GM12878 (cell line): ENCODE data around the gene UBE2G2. TPM values are rescaled to one million over a fixed set of nuclear protein-coding genes. Genes with fewer than 3 reads are reported as not detected.

Experiments used
- ATAC-seq: fragments of 200-7000 bp; cut with Tn5 transposase; 3 replicates; pipeline ENCODE4 v1.9.1; 2020; ENCODE audit warnings: mild to moderate bottlenecking, moderate library complexity
- BruUV-seq: library from RNA; stranded (reverse); fragments of 400-500 nt; replicated peaks from 2 replicates; lab custom pipeline; 2021; lab: Mats Ljungman, UMichigan
- CTCF ChIA-PET: fragments of 300-600 bp; sonication (Branson Sonifier 250); formaldehyde crosslinking; extraction: SDS; loops from one replicate; lab custom pipeline; 2021; ENCODE audit warnings: inconsistent platforms; lab: Yijun Ruan, JAX
- POLR2A ChIA-PET: fragments of 350-600 bp; formaldehyde crosslinking; extraction: SDS; loops from one replicate; lab custom pipeline; 2021; ENCODE audit warnings: inconsistent platforms; lab: Charles Lee
- RAD21 ChIA-PET: fragments of 300-600 bp; sonication (Branson Sonifier 250); formaldehyde crosslinking; loops from one replicate; lab custom pipeline; 2023; ENCODE audit warnings: antibody characterized with exemption; ENCODE audit not compliant: unreplicated experiment; lab: Charles Lee
- SMC1A ChIA-PET: fragments of 300-600 bp; sonication (Branson Sonifier 250); formaldehyde crosslinking; loops from one replicate; lab custom pipeline; 2023; ENCODE audit not compliant: unreplicated experiment, uncharacterized antibody; lab: Charles Lee
- DNase-seq: peaks from one replicate; pipeline ENCODE4 v3.0.0-alpha.2; 2011; ENCODE audit warnings: low read depth, low spot score
- FAIRE-seq: peaks from 3 replicates; lab custom pipeline; 2011; peaks lifted over from hg19 to GRCh38; lab: Jason Lieb, UNC
- H2AFZ ChIP-seq: 2 replicates; pipeline ENCODE4 v1.6.0; 2011; ENCODE audit warnings: low read depth, low read length, control low read depth; ENCODE audit not compliant: control insufficient read depth
- H3K27ac ChIP-seq: 2 replicates; pipeline ENCODE4 v1.5.1; 2011; ENCODE audit warnings: control low read depth; ENCODE audit not compliant: control insufficient read depth, insufficient read depth
- H3K27me3 ChIP-seq, 2 experiments: replicated peaks in 1 of 2; 2 replicates each; pipeline versions ENCODE4 v1.6.0 to v1.6.1; 2011; ENCODE audit warnings: low read length in 1 of 2; ENCODE audit not compliant: control insufficient read depth in 2 of 2, insufficient read depth in 2 of 2
- H3K36me3 ChIP-seq, 2 experiments: 2 replicates each; pipeline ENCODE4 v1.5.1; 2011; ENCODE audit warnings: low read length in 1 of 2; ENCODE audit not compliant: control insufficient read depth in 2 of 2, insufficient read depth in 2 of 2
- H3K4me1 ChIP-seq: 2 replicates; pipeline ENCODE4 v1.6.1; 2011; ENCODE audit warnings: mild to moderate bottlenecking, low read length, moderate library complexity, mixed read lengths; ENCODE audit not compliant: control insufficient read depth, insufficient read depth
- H3K4me2 ChIP-seq: 2 replicates; pipeline ENCODE4 v1.6.0; 2011; ENCODE audit warnings: control low read depth; ENCODE audit not compliant: control insufficient read depth, insufficient read depth
- H3K4me3 ChIP-seq: fragments of 200-600 bp; sonication (generic); 2 replicates; pipeline ENCODE4 v1.5.1; 2016
- H3K79me2 ChIP-seq: 2 replicates; pipeline ENCODE4 v1.6.0; 2011; ENCODE audit warnings: low read length; ENCODE audit not compliant: control insufficient read depth, insufficient read depth
- H3K9ac ChIP-seq: 2 replicates; pipeline ENCODE4 v1.8.0; 2011; ENCODE audit warnings: low read length, control low read depth, mixed read lengths; ENCODE audit not compliant: control insufficient read depth, insufficient read depth
- H3K9me3 ChIP-seq: replicated peaks from 3 replicates; pipeline ENCODE4 v1.5.1; 2011; ENCODE audit warnings: mild to moderate bottlenecking, low read length; ENCODE audit not compliant: control insufficient read depth, insufficient read depth
- H4K20me1 ChIP-seq: 2 replicates; pipeline ENCODE4 v1.6.0; 2011; ENCODE audit not compliant: control insufficient read depth, insufficient read depth
- CEBPB ChIP-seq, 2 experiments: fragments of 150-350 bp in 1 of 2; IDR thresholded peaks; 2 replicates each; pipeline ENCODE4 v1.6.1; 2012 to 2014; ENCODE audit warnings: low read depth in 2 of 2, low read length in 2 of 2, borderline replicate concordance in 1 of 2, inconsistent platforms in 1 of 2
- CTCF ChIP-seq, 3 experiments: IDR thresholded peaks in 2 of 3; conservative IDR thresholded peaks in 1 of 3; 2 replicates each; pipeline ENCODE4 v1.5.1; 2011; ENCODE audit warnings: low read depth in 3 of 3, low read length in 3 of 3, mild to moderate bottlenecking in 3 of 3, control low read depth in 2 of 3, moderate library complexity in 2 of 3, inconsistent platforms in 1 of 3, mixed read lengths in 1 of 3; ENCODE audit not compliant: control insufficient read depth in 2 of 3, insufficient read depth in 1 of 3; ENCODE audit errors: extremely low read depth in 1 of 3
- HDAC2 ChIP-seq: fragments of 200-600 bp; sonication (generic); IDR thresholded peaks from 2 replicates; pipeline ENCODE4 v1.6.1; 2017
- MYC ChIP-seq: IDR thresholded peaks from 2 replicates; pipeline ENCODE4 v1.6.1; 2011; ENCODE audit warnings: mild to moderate bottlenecking, low read length, moderate library complexity, inconsistent platforms; ENCODE audit not compliant: insufficient read depth, insufficient replicate concordance, insufficient read length, severe bottlenecking
- RAD51 ChIP-seq: fragments of 450-650 bp; IDR thresholded peaks from 2 replicates; pipeline ENCODE4 v1.6.1; 2016; ENCODE audit warnings: moderate library complexity, mild to moderate bottlenecking, inconsistent platforms
- RELA ChIP-seq: fragments of 450-650 bp; IDR thresholded peaks from 2 replicates; pipeline ENCODE4 v1.8.0; 2014; ENCODE audit warnings: borderline replicate concordance; ENCODE audit not compliant: partially characterized antibody
- SRF ChIP-seq, 2 experiments: IDR thresholded peaks; 2 replicates each; pipeline ENCODE4 v1.6.1; 2011; ENCODE audit warnings: low read depth in 2 of 2, low read length in 2 of 2, mild to moderate bottlenecking in 1 of 2, moderate library complexity in 1 of 2
- WGBS: methylation state at CpG from one replicate; pipeline ENCODE4 v1.1.6; 2016; ENCODE audit warnings: low lambda C conversion rate; ENCODE audit not compliant: insufficient replicate concordance, insufficient coverage; ENCODE audit errors: missing lambda C conversion rate; 5-methylcytosine and 5-hydroxymethylcytosine counted together
- in situ Hi-C: fragments of 300-500 bp; cut with MboI; formaldehyde crosslinking; loops from 9 replicates; pipeline ENCODE4 v1.14.3; 2018; ENCODE audit warnings: mixed read lengths
- intact Hi-C: fragments of 100-400 bp; cut with micrococcal nuclease; formaldehyde crosslinking; loops from one replicate; pipeline ENCODE4 v1.14.2; 2022; ENCODE audit not compliant: unreplicated experiment
- polyA plus RNA-seq, 11 experiments: library from polyadenylated mRNA; depleted of rRNA in 4 of 11; unstranded in 6 of 11; stranded (reverse) in 5 of 11; fragments of >200 nt; fragmentation: Nextera tagmentation in 4 of 11; fragmentation: Illumina TruSeq in 1 of 11; extraction: Ambion mirVana in 4 of 11; extraction: Trizol in 1 of 11; gene quantifications; 1 replicate in 1 of 11; 2 replicates in 10 of 11; pipeline versions ENCODE4 v1.2.1 to v1.2.3, GENCODE V29; 2011 to 2016; ENCODE audit warnings: inconsistent platforms in 2 of 11, missing spikeins in 2 of 11, low read depth in 1 of 11
- total RNA-seq, 4 experiments: library from RNA; depleted of rRNA in 3 of 4; stranded (reverse); fragments of >200 nt in 3 of 4; fragmentation: Illumina TruSeq in 1 of 4; extraction: Trizol in 1 of 4; gene quantifications; 2 replicates each; pipeline versions ENCODE4 v1.2.1 to v1.2.3, GENCODE V29; 2013 to 2021

The UBE2G2 gene
- total and polyA plus RNA-seq, 10 of the 15 experiments (the other 5 are each of a cell fraction or from before 2014, with no cell fraction given), result 27.0 to 139 (median 75.9) TPM

GRCh38 chr21:44785620-44786335 is 15.8 kb downstream of the UBE2G2 start:
- ChIA-PET RAD21 (no interaction called here), POLR2A (no interaction called here), SMC1A (no interaction called here), CTCF (no interaction called here)
- H3K4me2 ChIP-seq, result no peak overlapping the region
- H3K4me3 ChIP-seq, result no peak overlapping the region
- TF ChIP-seq HDAC2, result no peak
- TF ChIP-seq CEBPB (IDR thresholded peaks at IDR 0.05; ENCODE audit: borderline replicate concordance in 1 of 2, low read depth in 2 of 2, low read length in 2 of 2), result no peak
- intact Hi-C loops (no loop called here), in situ Hi-C loops (no loop called here)
- H4K20me1 ChIP-seq, result no peaks in the 10 kb centered on the region; the same call in 1 of the 2 replicates
- no peak overlapping the region for H2AFZ ChIP-seq
- H3K27me3 ChIP-seq, result no peaks in the 10 kb centered on the region
- no peak for ATAC-seq
- H3K4me1 ChIP-seq, result peaks cover 12% of the 10 kb centered on the region
- no peak overlapping the region for H3K27ac ChIP-seq
- no peak for DNase-seq
- peaks cover 13% of the 10 kb centered on the region for H3K79me2 ChIP-seq
- BruUV-seq, result no TSS peak
- H3K36me3 ChIP-seq, result peaks cover 9 to 10% of the 10 kb centered on the region in 2 experiments; a peak in 3 of 4 replicates
- no peak overlapping the region for H3K9ac ChIP-seq
- FAIRE-seq, result no peak
- no peaks in the 10 kb centered on the region for H3K9me3 ChIP-seq
- WGBS, result 89% methylated on average over 13 of the region's 13 CpGs

GRCh38 chr21:44784810-44785209 is 16.8 kb downstream of the UBE2G2 start:
- Histone ChIP-seq H3K9ac (no peak overlapping the region), H3K4me1 (peaks cover 6% of the 10 kb centered on the region; the same call in 1 of the 2 replicates), H3K4me3 (no peak overlapping the region), H4K20me1 (no peaks in the 10 kb centered on the region; the same call in 1 of the 2 replicates), H3K27me3 (no peaks in the 10 kb centered on the region), H3K27ac (no peak overlapping the region), H2AFZ (no peak overlapping the region), H3K36me3 (peaks cover 11 to 13% of the 10 kb centered on the region in 2 experiments; a peak in 3 of 4 replicates), H3K79me2 (peaks cover 13% of the 10 kb centered on the region), H3K4me2 (no peak overlapping the region), H3K9me3 (no peaks in the 10 kb centered on the region)
- POLR2A ChIA-PET, result no interaction called here
- RAD21 ChIA-PET, result interaction anchor here (1.2 kb wide), 1 partner anchor 8 kb away, joined by 5 read pairs; no protein-coding TSS in a partner anchor
- DNase-seq (no peak), ATAC-seq (no peak), FAIRE-seq (no peak)
- intact Hi-C loops (no loop called here), in situ Hi-C loops (no loop called here)
- SMC1A ChIA-PET, result interaction anchor here (1.6 kb wide), 1 partner anchor 9 kb away, joined by 5 read pairs; no protein-coding TSS in a partner anchor
- CTCF ChIA-PET, result interaction anchor here (1.7 kb wide), 1 partner anchor 9 kb away, joined by 7 read pairs; no protein-coding TSS in a partner anchor
- no TSS peak for BruUV-seq
- no peak for TF ChIP-seq SRF (IDR thresholded peaks at IDR 0.05; ENCODE audit: low read depth in 2 of 2, low read length in 2 of 2)
- no peak for TF ChIP-seq CTCF (IDR thresholded peaks at IDR 0.05 in 2 of 3, conservative IDR thresholded peaks at IDR 0.05 in 1 of 3; ENCODE audit: control insufficient read depth in 2 of 3, extremely low read depth in 1 of 3, insufficient read depth in 1 of 3, low read depth in 3 of 3, low read length in 3 of 3)
- no peak for TF ChIP-seq RAD51
- no peak for TF ChIP-seq MYC
- no peak for TF ChIP-seq RELA
- WGBS, result 97% methylated on average over 6 of the region's 6 CpGs
